Activated CD4-positive, alpha-beta T cell treated with anti-CD3 and anti-CD28 coated beads, Interleukin-2, amount 50 U/mL, for 24 hours (primary cell): ENCODE data around the gene PPIC.
"Not testable (repeated sequence)": the region's sequence is repeated elsewhere in the genome, so short reads cannot be mapped to it uniquely, and the experiment has no call there.

Source experiments
- DNase-seq, 2 donors: peaks; one replicate each; pipeline ENCODE4 v3.0.0-alpha.2; 2020; ENCODE audit warnings: low read depth in 1 of 2, low spot score in 1 of 2

PPIC gene

DNA sequence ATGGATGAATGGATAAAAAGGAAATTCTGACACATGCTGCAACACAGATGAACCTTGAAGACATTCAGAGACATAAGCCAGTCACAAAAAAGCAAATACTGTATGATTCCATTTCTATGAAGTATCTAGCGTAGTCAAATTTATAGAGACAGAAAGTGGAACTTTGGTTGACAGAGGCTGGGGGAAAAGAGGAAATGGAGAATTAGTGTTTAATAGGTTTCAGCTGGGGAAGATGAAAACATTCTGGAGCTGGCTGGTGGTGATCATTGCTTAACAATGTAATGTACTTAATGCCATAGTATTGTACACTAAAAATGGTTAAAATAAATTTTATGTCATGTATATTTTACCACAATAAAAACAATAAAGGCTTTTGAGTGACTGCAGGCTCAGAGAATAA lies 24.2 kb downstream of the PPIC start:
- no peak for DNase-seq

DNA sequence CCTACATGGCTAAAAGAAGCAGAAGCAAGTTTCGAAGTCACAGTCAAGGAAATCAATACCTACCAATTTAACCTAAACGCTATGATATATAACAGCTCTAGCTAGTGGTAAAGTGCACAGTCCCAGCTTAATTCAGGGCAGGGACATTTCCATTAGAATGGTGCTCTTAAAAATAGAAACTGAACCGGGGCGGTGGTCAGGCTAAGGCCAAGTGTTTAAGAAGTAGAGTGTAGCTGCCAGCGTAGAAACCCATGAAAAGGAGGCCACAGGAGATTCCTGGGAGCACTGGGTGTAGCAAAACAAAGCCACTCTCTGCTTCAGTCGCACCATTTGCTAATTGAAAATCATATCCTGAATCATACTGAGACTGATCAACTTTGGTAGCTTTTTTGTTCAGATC lies 28.8 kb downstream of the PPIC start:
- no peak for DNase-seq

DNA sequence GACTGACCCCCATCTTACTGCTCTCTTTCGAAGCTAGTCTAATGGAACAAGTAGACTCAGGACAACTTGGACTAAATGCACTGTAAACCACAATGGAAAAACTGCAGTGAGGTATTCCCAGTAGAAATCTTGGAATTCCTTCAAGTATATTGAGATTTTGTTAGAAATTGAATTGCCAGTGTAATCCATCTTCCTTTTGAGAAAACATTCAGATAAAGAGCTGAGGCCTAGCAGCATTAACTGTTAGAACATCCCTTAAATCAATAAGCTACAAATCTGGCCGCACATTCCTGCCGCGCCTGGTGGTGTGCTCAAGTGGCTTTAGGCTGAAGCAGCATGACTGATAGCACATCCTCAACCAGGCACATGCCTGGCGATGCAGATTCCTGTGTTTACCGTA lies 29.3 kb downstream of the PPIC start:
- no peak for DNase-seq

DNA sequence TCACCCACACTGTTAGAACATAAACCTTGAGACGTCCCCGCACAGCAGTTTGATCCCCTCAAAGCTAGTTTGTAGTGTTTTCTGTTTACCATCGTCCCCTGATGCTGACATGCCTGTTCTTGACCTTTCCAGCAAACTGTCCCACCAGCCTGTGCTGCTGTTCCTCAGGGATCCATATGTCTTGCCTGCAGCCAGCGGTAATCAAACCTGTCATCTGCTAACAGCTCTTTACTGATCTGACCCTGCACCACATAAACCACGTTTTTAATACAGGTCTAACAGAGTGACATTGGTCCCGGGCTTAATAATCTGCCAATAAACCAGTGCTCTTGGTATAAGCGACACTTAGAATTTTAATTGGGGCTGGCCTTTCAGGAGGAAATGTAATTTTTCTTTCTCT lies 34.7 kb downstream of the PPIC start:
- no peak for DNase-seq

DNA sequence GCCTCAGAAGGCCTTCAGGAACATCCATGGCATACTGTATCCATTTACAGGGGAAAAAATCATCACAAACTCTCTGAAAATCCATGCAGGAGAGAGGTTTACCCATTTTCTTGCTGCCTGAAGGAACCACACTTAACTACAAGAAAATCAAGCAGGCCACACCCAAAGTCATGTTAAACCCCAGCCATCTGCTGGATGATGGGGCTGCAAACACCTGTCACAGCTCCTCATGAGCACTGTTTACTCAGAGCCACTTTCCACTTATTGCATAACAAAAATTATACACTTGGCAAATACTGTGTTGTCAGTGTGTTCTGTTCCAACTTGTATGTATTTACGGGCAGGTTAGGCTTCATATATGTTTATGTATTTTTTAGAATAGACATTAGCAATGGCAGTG lies 35.8 kb downstream of the PPIC start:
- no peak for DNase-seq

DNA sequence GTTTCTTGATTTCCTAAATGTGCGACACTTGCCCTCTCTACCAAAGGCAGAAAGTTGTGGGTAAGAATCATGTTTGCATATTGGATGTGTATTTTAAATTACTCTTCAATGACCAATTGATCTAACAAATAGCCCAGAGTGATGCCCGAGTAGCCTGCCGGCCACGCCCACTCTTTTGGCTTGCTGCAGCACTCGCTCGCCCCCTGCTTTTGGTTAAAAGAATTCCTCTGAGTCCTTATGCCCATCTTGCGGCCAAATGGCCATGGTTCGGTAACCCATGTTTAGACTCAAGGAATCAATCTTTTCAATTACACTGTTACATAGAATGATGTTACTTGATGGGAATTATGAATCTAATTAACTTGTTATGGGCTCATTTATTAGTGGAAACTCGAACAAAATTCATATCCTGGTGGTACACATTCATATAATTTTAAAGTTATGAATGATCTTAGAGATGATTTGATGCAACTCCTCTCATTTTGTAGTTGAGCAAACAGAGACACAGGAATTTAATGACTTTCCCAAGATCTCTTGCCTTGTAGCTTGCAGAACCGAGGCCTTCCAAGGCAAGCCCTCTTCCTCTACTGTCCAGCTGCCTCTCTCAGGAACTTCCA lies 36.5 kb downstream of the PPIC start:
- no peak for DNase-seq

DNA sequence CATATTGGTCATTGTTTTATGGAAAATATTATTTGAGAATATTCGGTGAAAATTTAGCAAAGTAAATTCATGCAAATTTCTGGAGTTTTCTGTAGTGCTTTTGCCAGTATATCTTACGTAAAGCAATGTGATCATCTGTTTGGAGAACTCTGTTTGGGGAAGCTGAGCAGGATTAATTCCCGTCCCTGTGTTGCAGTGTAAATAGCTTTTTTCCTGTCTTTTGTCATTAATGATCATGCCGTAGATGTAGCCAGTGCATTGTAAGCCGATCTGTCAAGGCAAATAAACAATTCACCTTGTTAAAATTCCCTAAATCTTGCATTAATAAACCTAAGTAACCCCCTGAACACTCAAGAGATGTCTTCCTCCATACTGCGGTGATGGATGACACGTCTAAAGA lies 39.2 kb downstream of the PPIC start:
- DNase-seq, result no peak

DNA sequence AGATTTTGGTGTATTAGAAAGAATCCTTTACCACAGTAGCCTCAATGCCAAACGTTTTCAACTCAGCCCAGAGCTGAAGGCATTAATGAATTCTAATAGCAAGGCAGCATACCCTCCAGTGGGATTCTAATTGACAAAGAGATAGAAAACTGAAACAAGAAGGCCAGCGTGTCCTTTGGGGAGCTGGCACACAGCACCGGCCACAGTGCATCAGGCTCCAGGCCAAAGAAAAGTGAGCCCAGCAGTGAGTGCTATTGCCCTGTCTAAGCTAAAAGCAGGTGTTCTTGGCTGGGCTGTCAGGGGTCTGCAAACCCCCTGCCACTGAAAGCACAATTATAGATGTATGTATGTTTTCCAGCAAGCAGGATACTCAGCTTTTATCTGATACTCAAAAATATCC lies 40.4 kb downstream of the PPIC start:
- DNase-seq, result no peak

DNA sequence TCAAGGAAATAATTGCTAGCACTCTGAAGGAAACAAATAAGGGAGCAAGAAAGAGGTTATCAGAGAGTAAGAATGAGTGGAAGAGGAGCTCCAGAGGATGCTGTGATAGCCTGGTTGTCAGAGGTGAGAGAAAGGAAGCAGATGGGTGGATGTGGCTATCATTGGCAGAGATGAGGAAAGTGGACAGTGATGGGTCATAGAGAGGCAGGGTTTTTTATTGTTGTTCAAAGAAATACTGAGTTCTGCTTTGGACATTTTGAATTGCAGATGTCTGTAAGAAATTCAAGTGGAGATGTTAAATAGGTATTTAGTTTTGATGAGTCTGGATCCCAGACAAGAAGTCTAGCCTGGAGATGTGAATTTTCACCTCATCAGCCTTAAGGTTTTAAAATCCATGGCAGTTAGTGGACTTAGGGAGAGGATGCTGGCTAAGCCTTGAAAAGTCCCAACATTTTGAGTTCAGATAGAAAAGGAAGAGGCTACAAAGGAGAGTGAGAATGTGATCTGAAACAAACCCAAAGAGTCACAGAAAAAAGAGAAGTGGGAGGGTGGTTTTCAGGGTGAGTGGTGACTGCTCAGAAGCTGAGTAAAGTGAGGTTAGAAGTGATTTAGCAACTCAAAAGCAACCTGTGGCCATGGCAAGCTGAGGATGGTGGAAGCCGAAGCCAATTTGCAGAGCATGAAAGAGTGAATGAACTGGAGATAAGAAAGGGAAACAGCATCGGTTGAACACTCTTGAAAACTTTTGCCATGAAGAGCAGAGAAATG lies 50.4 kb downstream of the PPIC start:
- no peak for DNase-seq

DNA sequence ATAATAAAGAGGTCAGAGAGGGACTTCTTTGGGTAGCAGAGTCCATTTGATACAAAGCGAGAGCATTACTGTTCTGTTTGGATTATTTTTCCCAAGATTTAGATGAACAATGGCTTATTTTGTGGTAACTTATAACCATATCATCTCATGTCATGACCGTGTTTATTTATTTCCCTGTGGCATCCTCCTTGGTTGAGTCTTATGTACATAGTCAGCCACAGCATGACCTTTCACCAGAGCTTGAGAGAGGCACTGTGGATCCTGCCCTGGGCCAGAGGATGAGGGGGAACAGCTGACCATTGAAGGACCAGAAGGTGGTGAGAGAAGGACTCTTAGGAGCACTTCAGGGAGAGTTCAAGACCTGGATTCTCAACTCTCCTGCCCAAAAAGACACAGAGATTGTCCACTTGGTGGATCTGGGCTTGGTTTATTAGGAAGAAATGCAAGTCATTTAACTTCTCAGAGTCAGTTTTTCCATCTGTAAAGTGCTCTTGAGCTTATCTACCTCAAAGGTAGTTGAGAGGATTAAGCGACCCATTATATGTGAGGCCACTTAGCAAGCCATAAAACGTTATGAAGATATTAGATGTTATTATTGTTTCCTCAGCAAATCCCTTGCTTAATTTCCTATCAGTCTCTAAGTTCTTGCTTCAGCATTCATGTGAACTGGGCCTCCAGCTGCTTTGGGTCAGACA lies 51.4 kb downstream of the PPIC start:
- no peak for DNase-seq

DNA sequence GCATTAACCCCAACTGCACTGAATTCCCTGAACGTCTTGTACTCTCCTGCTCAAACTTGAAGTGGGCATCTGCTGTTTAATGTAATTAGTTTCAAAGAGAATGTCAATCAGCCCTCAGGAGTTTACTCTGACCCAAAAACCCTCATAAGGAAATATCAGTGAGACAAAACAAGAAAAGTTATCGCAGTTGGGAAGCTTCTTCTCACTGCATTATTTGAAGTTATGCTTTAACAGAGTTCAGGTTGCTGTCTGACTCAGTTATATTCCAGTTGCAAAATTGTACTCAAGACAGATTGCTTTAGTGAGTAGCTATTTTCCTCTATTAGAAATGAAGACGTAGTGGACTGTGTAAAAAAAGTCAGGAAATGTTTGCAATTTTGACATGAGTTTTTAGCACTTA lies 52.1 kb downstream of the PPIC start:
- DNase-seq, result no peak

DNA sequence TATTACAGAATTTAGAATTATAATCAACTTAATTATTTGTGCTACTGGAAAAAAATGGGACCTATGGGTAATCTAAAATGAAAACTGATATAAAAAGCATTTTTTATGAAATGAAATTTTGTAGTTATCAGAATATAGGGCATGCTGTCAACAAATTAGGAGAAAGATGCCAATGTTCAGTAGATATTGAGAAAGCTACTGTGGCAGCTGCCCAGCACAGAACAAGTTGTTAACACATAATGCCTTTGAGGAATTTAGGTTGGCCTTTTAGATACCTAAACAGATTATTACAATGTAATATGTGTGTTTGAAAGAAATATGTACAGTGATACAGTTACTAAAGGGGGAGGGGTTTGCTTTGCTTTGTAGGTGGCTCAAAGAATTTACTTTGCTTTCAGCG lies 54.1 kb downstream of the PPIC start:
- no peak for DNase-seq

DNA sequence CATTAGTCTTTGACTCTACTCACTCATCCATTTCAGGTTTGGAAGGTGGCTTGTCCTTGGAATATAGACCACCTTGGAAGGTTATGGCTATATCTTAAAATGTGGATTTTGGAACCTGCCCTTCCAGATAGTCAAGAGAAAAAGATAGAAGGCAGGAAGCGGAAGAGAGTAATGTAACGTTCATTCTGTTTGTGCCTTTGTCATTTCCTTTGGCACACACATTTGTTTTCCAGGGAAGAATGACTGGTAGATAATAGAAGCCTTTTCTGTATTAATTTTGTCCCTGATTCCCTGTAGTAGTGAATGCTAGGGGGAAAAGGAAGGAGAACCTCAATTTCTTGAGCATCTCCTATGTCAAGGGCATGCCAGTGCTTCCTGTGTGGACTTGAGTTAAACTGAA lies 54.7 kb downstream of the PPIC start:
- no peak for DNase-seq

DNA sequence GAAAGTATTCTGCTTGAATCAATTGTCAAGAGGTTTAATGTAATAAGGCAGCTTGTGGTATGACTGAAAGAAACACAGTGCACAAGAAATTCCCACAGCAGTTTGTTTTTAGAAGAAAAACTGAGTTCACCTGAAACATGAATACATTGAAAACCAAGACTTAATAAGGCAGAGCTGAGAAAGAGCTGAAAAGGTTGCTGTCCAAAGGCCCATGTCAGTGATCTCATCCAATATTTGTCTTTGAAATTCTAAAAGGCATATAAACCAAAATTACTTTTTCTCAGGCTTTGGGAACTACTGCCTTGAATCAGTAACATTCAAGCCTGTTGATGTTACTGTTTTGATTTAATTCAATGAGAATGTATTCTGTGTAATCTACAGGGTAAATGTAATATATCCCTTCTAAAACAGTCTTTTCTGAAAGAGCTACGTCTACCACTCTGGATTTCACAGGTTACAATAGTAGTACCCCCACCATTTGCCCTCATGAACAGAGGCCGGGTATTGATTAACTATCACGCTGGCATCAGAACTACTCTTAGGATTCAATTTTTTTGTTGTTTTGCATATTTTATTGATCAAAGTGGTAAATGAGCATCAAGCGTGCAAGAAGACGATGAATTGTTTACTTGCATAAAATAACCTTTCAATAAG lies 57.8 kb downstream of the PPIC start:
- DNase-seq, result no peak

DNA sequence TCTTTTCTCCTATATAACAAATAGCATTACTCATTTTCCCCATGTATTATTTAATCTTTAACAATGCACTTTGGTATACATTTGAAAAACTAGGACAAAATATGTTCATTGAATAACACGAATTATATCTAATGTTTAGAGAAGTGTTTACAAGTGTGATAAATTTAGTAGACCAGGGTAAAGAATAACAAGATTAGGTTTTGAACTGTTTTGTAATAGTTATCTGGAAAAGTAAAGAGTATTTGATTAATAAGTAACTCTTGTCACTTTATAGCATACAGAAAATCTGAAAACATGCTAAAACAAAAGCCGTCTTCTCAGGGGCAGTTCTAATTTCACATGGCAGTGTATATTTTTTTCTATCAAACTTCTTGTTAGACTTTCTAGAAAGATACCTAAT lies 58.5 kb downstream of the PPIC start:
- no peak for DNase-seq

DNA sequence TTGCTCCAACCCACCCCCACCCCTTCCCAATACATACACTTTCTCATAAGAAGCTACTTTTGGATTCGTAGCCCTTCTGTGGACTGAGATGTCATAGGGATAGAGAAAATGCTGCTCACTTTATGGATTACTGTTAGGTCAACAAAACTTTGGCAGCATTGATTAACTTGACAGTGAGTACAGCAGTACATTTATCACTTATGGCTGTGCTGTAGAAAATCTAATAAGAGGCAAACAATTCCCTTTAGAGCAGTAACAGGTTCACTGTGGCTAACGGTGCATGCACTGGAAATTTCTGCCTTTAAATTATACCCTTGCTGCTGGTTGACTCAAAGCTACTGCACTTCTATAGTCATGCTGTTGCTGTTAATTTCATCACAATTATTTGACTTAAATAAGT lies 59.2 kb downstream of the PPIC start:
- DNase-seq, result no peak

DNA sequence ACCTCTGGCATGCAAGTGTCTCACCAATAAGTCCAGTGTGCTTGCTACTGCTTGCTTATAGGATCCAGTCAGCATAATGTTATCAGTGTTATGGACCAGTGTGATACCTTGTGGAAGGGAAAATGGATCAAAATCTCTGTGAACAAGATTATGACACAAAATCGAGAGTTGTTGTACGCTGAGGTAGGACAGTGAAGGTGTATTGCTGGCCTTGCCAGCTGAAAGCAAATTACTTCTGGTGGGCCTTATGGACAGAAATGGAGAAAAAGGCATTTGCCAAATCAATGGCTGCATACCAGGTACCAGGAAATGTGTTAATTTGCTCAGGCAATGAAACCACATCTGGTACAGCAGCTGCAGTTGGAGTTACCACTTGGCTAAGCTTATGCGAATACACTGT lies 62.3 kb downstream of the PPIC start:
- DNase-seq, result not testable (repeated sequence)

DNA sequence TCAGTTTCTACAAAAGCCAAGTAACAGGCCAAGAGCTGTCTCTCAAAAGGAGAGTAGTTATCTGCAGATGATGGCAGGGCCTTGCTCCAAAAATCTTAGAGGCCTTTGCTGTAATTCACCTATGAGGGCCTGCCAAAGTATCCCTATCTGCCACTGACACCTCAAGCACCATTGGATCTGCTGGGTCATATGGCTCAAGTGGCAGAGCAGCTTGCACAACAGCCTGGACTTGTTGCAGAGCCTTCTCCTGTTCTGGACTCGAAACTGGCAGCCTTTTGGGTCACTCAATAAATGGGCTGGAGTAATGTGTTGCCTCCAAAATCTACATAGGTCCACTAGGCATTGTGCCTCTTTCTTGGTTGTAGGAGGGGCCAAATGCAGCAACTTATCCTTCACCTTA lies 62.8 kb downstream of the PPIC start:
- DNase-seq, result not testable (repeated sequence)
